ENCODE measurements around the gene MYH8.

MYH8 gene

GRCh38 chr17:10380631-10381408 lies 40.9 kb downstream of the MYH8 start:
- DNase-seq (ENCODE audit: low spot score): no peak

- no peak for DNase-seq (ENCODE audit: low spot score)
Observed at GRCh38 chr17:10372906-10373305, 48.8 kb downstream of the MYH8 start, which contains the start of gene MYH13. Gene MYH13 (minus strand): TSS chr17:10373006. CDS start chr17:10364530, 8,476 bp downstream.

GRCh38 chr17:10370016-10370608 lies 51.6 kb downstream of the MYH8 start:
- DNase-seq (ENCODE audit: low spot score): no peak

- DNase-seq (ENCODE audit: low spot score): no peak
Observed at GRCh38 chr17:10369239-10369638, 52.5 kb downstream of the MYH8 start.

- no peak for DNase-seq (ENCODE audit: low spot score)
Observed at GRCh38 chr17:10368561-10368960, 53.2 kb downstream of the MYH8 start.

GRCh38 chr17:10360578-10360977 lies 61.2 kb downstream of the MYH8 start:
- no peak for DNase-seq (ENCODE audit: low spot score)

DNA sequence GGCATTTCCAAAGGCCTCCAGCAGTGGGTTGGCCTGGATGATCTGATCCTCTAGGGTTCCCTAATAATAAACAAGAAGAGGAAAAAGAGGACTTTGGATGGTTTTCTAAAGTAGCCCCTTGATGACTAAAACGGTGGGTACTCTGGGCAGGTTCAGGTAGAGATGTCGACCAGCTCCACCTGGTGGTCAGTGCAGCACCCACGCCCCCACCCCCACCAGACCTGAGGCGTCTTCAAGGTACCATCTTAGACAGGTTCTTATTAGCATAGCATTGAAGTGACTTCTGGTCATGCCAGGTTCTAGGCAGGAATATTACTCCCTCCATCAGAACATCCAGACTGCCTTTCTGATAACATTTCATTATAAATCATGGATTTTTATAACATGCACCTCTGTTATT lies 64.0 kb downstream of the MYH8 start:
- DNase-seq (ENCODE audit: low spot score): peak; percentile 19

DNA sequence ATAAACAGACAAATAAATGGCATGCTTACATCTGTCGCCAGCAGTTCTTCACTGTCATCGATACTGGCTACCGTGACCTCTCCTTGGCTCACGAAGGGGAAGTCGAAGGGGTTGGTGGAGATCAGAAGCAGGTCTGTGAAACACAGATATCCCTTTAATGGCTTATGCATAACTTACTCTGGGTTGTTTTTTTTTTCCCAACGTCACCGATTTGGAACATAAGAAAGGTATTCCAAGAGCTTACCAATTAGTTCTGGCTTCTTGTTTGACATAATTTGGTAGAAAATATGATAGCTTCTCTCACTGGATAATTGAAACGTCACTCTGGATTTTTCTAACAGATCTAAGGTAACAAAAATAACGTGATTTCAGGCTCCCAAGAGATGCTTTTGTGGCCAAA lies 67.1 kb downstream of the MYH8 start:
- DNase-seq (ENCODE audit: low spot score): no peak

DNA sequence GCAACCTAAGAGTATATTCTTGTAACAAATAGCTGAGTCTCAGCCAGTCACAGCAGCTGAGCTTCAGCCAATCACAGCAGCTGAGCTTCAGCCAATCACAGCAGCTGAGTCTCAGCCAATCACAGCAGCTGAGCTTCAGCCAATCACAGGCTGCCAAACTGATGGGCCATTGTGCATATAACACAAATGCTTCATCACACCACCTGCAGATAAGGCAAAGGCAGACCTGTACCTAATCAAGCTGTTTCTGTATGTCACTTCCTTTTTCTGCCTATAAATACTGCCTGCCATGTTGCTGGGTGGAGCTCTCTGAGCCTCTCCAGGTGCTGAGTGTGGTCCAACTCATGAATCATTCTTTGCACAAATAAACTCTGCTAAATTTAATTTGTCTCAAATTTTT lies 68.9 kb downstream of the MYH8 start:
- no peak for DNase-seq (ENCODE audit: low spot score)

GRCh38 chr17:10349403-10349802 lies 72.3 kb downstream of the MYH8 start:
- DNase-seq (ENCODE audit: low spot score): peak; percentile 4

- DNase-seq (ENCODE audit: low spot score): no peak
Observed at GRCh38 chr17:10344816-10345215, 76.9 kb downstream of the MYH8 start.

Measured in activated CD4-positive, alpha-beta T cell treated with anti-CD3 and anti-CD28 coated beads, Interleukin-2, Interleukin-4, amounts not matched to agents 100 ng/mL and 50 ng/mL, durations not matched to agents 16 hours and 8 hours (primary cell).